ENCODE results near the gene SPHK2.
"Not testable (repeated sequence)": the region's sequence is repeated elsewhere in the genome, so short reads cannot be mapped to it uniquely, and the experiment has no call there.

Gene SPHK2

GRCh38 chr19:48661711-48662090, 42.4 kb downstream of the SPHK2 start:
- DNase-seq = no peak

GRCh38 chr19:48663667-48664066, 44.4 kb downstream of the SPHK2 start:
- DNase-seq = no peak

DNA sequence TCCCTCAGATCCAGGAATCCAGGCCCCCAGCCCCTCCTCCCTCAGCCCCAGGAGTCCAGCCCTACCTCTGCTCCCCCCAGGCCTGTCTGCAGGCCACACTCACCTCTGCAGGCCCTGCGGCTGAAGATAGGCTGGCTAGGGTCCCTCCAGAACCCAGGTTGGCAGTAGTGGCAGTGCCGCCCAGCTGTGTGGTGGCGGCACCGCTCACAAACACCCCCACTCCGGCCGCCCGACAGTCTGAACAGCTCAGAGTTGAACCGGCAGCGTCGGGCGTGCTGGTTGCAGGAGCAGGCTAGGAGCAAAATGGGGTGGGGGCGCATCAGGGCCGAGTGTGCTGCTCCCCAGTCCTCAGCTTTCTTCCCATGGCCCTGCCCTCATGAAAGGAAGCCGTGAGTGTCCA, 45.2 kb downstream of the SPHK2 start:
- no peak for DNase-seq

DNA sequence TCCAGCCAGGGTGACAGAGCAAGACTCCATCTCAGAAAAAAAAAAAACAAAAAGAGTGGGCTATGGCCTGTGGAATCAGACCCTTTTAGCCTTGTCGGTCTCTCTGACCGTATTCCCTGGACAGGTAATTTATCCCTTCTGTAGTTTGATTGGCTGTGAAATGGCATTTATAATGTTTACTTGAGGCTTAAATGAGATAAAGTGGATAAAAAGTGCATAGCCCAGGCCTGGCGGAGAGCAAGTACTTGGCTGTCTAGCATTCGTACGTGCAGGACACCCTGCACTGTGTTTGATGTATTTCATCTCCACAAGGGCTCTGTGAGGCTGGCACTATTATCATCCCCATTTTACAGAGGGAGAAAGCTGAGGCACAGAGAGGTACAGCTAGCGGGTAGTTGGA, 46.5 kb downstream of the SPHK2 start:
- no peak for DNase-seq

DNA sequence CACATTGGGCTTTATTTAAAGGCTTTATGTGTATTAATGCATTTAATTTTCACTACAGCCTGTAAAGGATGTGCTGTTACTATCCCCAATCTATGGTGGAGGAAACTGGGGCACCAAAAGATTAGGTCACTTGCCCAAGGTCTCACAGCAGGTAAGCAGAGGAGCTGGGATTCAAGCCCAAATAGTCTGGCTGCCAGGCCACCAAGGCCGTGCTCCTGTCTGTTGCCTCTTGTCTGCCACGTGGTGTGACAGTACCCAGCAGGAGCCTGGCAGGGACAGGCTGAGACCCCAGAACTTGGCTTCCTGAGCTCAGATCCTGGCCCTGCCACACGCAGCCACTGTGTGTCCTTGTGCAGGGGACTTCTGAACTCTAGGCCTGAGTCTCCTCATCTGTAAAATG, 49.0 kb downstream of the SPHK2 start:
- DNase-seq = no peak

DNA sequence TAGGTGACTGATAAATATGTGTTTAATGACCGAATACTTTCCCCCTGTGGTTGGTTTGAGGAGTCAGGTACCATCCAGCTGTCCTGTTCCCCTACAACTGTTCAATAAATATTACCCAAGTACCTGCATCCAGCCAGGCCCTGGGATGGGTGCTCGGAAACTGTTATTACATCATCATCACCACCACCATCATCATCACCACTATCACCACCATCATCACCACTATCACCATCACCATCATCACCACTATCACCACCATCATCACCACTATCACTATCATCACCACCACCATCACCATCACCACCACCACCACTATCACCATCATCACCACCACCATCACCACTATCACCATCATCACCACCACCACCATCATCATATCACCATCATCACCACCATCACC, 49.5 kb downstream of the SPHK2 start:
- DNase-seq = no peak

GRCh38 chr19:48669903-48670668, 50.8 kb downstream of the SPHK2 start:
- no peak for DNase-seq

DNA sequence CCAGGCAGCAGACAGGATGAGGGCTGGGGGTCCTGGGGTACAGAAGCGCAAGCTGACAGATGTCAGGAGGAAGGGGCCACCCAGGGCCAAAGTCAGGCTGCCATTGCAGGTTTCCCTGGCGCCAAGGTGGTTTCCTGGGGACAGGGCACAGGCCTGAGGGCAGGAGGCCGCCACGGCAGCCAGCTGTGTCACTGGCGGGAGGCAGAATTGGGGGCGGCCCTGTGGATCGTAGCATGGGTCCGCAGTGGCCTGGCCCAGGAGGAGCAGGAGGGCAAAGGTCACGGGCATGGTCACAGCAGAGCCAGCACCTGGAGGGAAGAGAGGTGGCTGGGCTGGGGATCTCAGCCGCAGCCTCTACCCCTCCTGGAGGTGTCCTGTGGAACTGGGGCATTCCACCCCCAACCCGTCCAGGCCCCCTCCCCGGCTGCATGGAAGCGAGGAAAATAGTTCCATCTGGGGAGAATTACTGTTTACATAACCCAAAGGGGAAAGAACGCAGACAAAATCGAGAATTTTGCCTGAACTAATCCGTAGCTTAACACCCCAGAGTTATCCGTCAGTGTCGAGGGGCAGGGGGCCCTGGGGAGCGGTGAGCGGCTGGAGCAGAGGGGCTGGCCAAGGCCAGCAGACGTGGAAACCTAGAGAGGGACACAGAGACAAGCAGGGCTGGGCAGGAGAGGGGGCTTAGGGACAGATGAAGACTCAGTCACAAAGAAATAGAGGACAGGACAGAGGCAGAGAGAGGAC, 51.6 kb downstream of the SPHK2 start:
- no peak for DNase-seq

GRCh38 chr19:48671446-48671995, 52.2 kb downstream of the SPHK2 start:
- no peak for DNase-seq

DNA sequence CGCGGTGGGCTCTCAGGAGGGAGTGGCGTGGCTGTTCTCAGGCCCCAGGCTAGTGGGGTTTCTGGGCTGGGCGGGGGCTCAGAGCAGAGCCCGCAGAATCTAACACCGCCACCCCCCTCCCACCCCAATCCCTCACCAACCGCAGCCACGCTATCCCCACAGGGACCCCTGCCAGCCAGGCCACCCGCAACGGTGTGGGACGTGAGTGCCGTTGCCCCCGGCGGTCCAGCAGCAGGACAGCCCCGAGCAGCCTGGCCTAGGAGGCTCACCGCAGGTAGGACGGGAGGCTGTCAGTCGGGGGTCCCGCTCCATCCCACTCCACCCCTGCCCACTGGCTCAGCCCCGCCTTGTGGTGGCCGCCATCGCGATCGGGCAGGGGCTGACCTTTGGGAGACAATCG, 53.7 kb downstream of the SPHK2 start, which contains the start of gene NTN5:
TSS of gene NTN5 (minus strand) at position 24 of the 400 bp plus-strand sequence. CDS start 2,031 bp downstream, outside the sequence.
- no peak for DNase-seq

GRCh38 chr19:48673436-48674100, 54.3 kb downstream of the SPHK2 start:
- no peak for DNase-seq

- DNase-seq = no peak
These were observed 55.0 kb downstream of the SPHK2 start for GRCh38 chr19:48674216-48674809.

- DNase-seq = peak; percentile 86
These were observed 55.9 kb downstream of the SPHK2 start for GRCh38 chr19:48674921-48675824.

- no peak for DNase-seq
These were observed 57.2 kb downstream of the SPHK2 start for GRCh38 chr19:48676487-48676886.

GRCh38 chr19:48676887-48677286, 57.6 kb downstream of the SPHK2 start:
- DNase-seq = no peak

DNA sequence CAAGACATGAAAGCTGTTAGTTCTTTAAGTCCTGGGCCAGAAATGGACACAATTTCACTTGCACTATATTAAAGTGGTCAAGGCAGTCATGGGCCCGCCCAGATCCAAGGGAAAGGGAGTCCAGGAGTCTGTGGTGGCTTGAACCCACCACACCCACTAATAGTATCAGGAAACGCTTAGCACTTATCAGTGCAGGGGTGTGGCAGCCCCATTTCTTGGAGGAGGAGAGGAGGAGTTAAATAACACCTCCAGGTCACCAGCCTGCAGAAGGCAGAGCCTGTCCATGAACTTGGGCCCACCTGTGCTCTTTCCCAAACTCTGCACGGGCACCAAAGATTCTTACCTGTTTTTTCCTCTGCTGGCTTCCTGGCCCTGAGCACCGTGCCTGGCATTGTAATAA, 58.9 kb downstream of the SPHK2 start:
- DNase-seq = no peak

DNA sequence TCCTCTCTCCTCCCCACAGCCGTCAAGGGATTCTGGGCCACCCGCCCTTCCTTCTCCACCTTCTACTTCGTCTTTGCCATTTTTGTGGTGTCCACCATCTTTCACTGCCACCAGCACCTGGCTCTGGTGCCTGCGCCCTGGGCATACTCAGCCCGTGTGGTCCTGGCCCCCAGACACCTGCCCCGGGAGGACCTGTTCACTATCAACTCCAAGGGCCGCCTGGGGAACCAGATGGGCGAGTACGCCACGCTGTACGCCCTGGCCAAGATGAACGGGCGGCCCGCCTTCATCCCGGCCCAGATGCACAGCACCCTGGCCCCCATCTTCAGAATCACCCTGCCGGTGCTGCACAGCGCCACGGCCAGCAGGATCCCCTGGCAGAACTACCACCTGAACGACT, 60.7 kb downstream of the SPHK2 start:
- DNase-seq = not testable (repeated sequence)
